AG04449 (cell line): Measurements from ENCODE around the gene UGT1A10.

Experiments used
- CTCF ChIA-PET: fragments of 350-600 bp; formaldehyde crosslinking; extraction: SDS; loops from one replicate; lab custom pipeline; 2021; ENCODE audit warnings: antibody characterized with exemption; lab: Yijun Ruan, JAX
- POLR2A ChIA-PET: fragments of 400-600, 350-600 bp; formaldehyde crosslinking; extraction: SDS; loops from one replicate; lab custom pipeline; 2020; ENCODE audit warnings: antibody characterized with exemption, inconsistent platforms; lab: Yijun Ruan, JAX
- DNase-seq: peaks from one replicate; pipeline ENCODE4 v3.0.0-alpha.2; 2010; ENCODE audit warnings: low read depth, low spot score
- H3K4me3 ChIP-seq: 2 replicates; pipeline ENCODE4 v1.5.1; 2011; ENCODE audit warnings: low read depth, mild to moderate bottlenecking, control low read depth, low read length
- CTCF ChIP-seq: IDR thresholded peaks from one replicate; pipeline ENCODE4 v1.5.1; 2011; ENCODE audit warnings: mild to moderate bottlenecking, moderate library complexity, low read length, control low read depth, inconsistent platforms; ENCODE audit not compliant: insufficient read depth; ENCODE audit errors: missing control alignments

UGT1A10 gene

GRCh38 chr2:233807966-233808935, 172.0 kb downstream of the UGT1A10 start:
- H3K4me3 ChIP-seq = no peak overlapping the region
- ChIA-PET POLR2A (no interaction called here), CTCF (no interaction called here)
- TF ChIP-seq CTCF = no peak
- no peak for DNase-seq

- H3K4me3 ChIP-seq = no peak overlapping the region
- ChIA-PET POLR2A (no interaction called here), CTCF (no interaction called here)
- DNase-seq = no peak
- no peak for TF ChIP-seq CTCF
These were observed 174.1 kb downstream of the UGT1A10 start for GRCh38 chr2:233810385-233810784.

GRCh38 chr2:233811087-233811486, 174.8 kb downstream of the UGT1A10 start:
- no peak overlapping the region for H3K4me3 ChIP-seq
- ChIA-PET POLR2A (no interaction called here), CTCF (no interaction called here)
- DNase-seq = no peak
- no peak for TF ChIP-seq CTCF

- no peak for DNase-seq
- ChIA-PET POLR2A (no interaction called here), CTCF (no interaction called here)
- TF ChIP-seq CTCF = no peak
- H3K4me3 ChIP-seq = no peak overlapping the region
These were observed 175.5 kb downstream of the UGT1A10 start for GRCh38 chr2:233811732-233812131.

GRCh38 chr2:233813236-233814055, 177.2 kb downstream of the UGT1A10 start:
- ChIA-PET CTCF (interaction anchor here (1.4 kb wide), 1 partner anchor 365 kb away, joined by 4 read pairs; no protein-coding TSS in a partner anchor), POLR2A (no interaction called here)

More at GRCh38 chr2:233813236-233814055, 177.2 kb downstream of the UGT1A10 start:
- no peak overlapping the region for H3K4me3 ChIP-seq
- no peak for TF ChIP-seq CTCF
- no peak for DNase-seq
